GM21786 (cell line): ENCODE measurements around the gene WASF2.

Source experiments
- ATAC-seq: cut with Tn5 transposase; IDR thresholded peaks from one replicate; pipeline ENCODE4 v1.9.1; 2021; ENCODE audit not compliant: unreplicated experiment

WASF2 gene

DNA sequence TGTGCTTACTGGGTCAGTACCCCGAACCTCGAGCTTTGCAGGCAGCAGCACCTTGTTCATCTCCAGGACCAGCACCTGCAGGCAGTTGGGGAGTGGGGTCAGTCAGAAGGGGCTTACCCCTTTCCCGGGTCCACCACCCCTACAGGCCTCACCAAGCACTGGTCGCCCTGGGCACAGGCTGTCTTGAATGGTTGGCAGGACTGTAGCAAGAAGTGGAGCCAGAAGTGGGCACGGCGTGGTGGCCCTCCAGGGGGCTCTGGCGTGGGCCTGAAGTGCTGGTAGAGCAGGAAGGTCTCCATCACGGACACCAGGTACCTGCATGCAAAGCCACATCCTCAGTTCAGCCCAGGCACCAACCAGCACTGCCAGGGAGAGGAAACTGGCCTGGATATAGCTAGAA lies 128.4 kb downstream of the WASF2 start:
- ATAC-seq = no peak

DNA sequence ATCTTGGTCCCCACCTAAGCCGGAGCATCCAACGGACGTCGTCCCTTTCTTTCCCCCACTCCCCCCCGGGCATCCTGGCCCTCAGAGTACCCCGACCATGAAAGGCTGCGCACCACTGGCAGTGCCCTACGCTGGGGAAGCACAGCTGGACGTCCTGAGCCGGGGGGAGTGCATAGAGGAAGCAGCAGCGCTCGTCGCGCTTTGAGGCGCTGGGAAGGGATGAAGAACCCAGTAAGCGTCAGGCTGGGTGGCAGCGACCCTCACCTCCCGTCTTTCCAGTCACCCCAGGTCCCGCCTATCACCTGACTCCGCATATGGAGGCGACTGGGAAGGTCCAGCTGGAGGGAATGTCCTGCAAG lies 128.9 kb downstream of the WASF2 start:
- ATAC-seq = no peak

DNA sequence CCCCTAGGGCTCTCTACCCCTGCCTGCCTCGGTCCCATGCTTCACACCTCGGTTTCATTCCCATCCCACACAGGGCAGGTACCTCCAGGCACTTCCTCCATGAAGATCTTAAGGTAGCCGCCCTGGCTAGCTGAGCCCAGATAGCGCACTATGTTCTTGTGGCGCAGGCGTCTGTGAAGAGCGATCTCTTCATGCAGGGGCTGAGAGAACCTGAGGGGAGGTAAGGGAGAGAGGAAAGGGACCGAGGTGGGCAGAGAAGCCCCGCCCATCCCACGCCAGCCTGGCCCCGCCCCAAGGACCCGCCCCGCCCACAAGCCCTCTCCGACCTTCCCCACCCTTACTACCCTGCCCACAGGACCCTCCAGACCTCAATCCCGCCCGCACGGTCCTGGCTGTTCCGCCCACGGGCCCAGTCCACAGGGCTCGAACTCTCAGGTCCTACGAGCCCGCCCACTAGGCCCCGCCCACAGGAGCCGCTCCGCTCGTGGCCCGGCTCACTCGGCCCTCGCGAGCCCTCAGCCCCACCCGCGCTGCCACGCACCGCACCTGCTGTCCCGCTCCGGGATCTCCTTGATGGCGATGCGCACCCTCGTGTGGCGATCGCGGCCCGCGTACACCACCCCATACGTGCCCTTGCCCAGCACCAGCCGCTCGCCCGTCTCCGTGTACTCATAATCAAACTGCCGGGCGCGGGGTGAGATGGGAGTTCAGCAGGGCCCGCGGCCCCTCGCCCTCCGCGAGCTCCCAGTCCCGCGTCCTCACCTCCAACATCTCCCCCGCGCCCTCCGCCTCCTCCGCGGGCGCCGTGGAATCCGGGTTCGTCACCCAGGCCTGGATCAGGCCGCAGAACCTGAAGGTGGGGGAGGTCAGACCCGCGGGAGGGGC lies 129.6 kb downstream of the WASF2 start:
- ATAC-seq = no peak

DNA sequence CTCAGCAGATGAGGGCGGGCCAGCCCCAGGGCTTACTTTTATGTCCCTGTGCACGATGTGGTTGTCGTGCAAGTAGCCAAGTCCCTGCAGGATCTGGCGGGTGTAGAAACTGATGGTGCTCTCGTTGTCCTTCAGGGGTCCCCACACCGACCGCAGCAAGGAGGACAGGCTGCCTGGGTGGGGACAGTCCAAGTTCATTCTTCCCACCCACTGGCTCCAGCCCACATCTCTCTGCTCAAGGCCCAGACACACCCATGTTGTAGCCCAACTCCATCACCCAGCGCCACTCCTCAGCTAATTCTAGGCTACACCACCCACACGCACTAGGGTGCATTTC lies 130.2 kb downstream of the WASF2 start:
- no peak for ATAC-seq

DNA sequence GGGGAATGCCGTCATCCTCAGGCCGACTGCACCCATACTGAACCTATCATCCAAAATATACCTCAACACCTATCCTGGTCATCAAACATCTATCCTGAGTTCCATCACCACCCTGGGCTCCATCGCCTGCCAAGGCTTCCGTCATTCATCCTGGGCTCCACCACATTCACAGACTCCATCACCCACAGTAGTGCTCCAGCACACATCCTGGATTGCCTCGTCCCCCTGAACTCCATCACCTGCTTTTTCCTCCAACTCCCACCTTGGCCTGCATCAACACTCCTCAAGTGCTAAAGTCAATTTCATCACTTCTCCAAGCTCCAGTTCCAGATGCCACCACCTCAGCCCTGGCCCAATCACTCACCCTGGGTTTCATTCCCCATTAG lies 131.0 kb downstream of the WASF2 start:
- no peak for ATAC-seq

DNA sequence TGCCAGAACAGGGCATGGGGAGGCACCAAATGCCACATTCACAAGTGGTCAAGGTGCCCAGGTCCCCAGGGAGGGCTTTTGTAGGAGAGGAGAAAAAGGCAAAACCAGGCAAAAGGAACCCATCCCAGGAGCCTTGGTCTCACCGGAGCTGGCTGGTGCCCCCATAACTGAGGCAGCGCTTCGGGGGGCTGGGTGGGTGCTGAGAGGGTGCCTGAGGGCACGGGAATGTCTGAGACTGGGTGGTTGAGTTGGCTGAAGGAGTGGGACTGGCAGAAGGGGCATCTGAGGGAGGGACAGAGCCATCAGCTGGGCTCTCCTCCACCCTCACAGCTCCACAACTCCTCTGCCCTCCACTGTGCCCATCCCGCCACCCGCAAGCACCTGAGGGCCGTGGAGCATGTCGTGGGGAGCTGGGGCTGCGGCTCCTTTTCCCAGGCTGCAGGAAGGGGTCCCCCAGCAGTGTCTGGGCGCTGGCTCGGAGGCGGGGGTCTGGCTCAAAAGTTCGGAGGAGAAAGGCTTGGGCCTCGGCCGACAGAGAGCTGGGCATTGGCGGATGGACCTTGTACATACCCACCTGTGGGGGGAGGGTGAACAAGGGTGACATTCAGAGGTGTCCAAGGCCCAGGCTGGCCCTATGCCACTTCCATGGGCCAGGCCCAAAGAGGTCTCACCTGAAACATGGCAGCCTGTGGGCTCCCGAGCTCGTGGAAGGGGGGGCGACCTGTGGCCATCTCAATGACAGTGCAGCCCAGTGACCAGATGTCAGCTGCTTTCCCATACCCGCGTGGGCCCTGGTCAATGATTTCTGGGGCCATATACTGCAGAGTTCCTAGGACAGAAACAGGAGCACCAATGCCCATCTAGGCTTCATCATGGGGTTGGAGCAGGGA lies 131.7 kb downstream of the WASF2 start:
- ATAC-seq = no peak

DNA sequence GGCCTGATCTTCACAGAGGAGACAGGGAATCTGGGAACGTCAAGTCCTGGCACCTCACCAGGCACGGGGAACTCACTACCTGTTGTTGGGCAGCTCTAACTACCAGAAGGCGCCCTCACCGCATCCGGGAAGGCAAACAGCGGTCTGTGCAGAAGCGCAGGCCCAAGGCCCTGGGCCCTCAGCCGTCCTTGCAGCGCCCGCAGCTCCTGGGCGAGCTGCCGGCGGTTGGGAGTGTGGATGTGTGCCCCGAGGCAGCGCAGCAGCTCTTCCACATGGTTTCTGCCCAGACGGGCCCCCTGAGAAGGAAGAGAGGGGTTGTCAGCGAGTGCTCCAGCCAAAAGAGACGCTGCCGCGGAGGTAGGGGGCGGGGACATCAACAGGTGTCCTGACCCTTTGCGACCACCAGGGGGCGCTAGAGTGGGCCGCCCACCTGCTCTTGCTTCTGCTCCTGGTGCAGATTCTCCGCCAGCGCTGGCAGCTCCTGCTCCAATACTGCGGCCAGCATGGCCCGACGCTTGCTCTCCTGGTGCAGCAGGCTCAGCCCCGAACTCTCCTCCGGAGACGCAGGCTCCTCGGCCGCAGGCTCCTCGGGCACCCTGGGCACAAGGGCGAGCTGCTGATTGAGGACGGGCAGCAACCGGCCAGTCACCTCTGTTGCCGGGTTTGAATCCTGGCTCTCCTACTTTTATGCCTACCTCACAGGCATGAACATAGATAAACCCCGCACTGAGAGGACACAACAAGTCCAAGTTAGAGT lies 132.5 kb downstream of the WASF2 start:
- ATAC-seq = no peak

DNA sequence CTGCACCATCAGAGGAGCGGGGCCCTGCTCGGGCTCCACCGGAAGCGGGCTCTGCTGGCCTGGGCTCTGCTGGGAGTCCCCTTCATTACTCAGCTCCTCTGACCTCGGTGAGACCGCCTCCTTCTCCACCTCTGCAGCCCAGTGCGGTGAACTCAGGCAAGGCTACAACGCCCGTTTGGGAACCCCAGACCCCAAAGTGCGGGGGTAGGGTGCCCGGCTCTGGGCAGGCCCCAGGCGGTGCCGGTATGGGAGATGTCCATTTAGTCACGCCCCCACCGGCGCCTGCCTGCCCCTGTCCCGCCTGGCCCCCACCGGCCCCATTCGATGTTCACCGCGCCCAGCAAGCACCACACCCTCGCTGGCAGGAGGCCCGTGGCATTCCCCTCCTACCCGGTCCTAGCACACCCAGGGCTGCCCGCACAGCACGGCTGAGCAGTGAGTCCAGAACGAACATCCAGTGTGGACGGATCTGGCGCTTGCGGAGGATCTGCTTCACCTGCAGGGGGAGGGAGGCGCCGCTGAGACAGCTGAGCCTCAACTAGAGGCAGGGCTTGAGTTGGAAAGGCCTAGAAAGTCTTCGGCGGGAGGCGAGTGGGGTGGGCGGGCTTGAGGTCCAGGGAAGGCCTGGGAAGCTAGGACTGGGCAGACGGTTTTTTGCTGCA lies 133.2 kb downstream of the WASF2 start:
- no peak for ATAC-seq

DNA sequence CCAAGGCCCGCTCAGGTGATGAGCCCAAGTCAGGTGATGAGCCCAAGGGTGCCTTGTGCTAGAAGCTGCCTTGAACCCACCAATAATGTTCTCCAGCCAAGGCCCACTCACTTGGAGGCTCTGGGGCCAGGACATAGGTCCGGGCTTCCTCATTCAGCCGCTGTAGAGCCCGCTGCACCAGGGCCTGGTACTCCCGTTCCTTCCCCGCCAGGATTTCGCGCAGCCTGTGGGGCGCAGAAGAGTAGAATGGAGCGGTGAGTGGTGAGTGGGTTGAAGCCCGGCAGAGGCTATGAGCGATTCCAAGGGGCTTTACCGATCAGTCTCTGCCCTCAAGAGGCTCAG lies 133.7 kb downstream of the WASF2 start:
- no peak for ATAC-seq

DNA sequence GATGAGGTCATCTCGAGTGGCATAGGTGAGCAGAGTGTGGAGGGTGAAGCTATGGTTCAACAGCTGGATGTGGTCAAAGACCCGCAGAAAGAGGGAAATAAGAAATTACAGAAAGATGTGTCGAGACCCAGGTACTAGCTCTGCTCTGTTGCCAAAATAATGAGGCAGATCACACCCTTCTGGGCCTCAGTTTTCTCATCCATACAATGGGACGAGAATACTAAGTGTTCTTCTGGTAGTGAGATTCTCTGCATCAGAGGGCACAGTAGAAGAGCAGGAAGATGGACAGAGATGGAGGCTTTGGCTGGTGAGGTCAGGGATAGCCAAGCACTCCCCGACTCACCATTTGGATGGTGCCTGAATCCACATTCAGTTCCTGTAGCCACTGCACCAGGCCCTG lies 134.3 kb downstream of the WASF2 start:
- ATAC-seq = no peak
